Breast epithelium (tissue), 4 donors: ENCODE data around the gene IGF1R. TPM values are rescaled to one million over a fixed set of nuclear protein-coding genes. Genes with fewer than 3 reads are reported as not detected.
A peak's percentile ranks its signal among the peaks of the same experiment; 100 is the strongest.

Experiments
- DNase-seq, 2 donors: peaks; one replicate each; pipeline ENCODE4 v3.0.0-alpha.2; 2019; ENCODE audit warnings: low spot score in 2 of 2
- H3K27ac ChIP-seq, 2 donors: fragments of 200-600 bp; sonication (generic) in 1 of 2; one replicate each; pipeline ENCODE4 v1.5.1; 2016 to 2019; ENCODE audit warnings: mild to moderate bottlenecking in 1 of 2
- H3K27me3 ChIP-seq, 2 donors: fragments of 200-600 bp; sonication (generic) in 1 of 2; one replicate each; pipeline versions ENCODE4 v1.5.1 to v1.6.0; 2017 to 2019; ENCODE audit warnings: control low read depth in 1 of 2, mild to moderate bottlenecking in 1 of 2
- H3K36me3 ChIP-seq: fragments of 200-600 bp; one replicate; pipeline ENCODE4 v1.5.1; 2019
- H3K4me1 ChIP-seq, 2 donors: fragments of 200-600 bp; sonication (generic); one replicate each; pipeline ENCODE4 v1.5.1; 2016 to 2019; ENCODE audit warnings: control low read depth in 1 of 2
- H3K4me3 ChIP-seq, 3 donors: fragments of 200-600 bp; sonication (generic); 1 replicate in 2 of 3; 2 replicates in 1 of 3; pipeline ENCODE4 v1.5.1; 2016 to 2019; ENCODE audit warnings: mild to moderate bottlenecking in 3 of 3, moderate library complexity in 2 of 3
- H3K9me3 ChIP-seq, 2 donors: fragments of 200-600 bp; sonication (generic) in 1 of 2; one replicate each; pipeline ENCODE4 v1.5.1; 2016 to 2019; ENCODE audit warnings: control low read depth in 1 of 2
- CTCF ChIP-seq, 3 donors: fragments of 450-650 bp; IDR thresholded peaks; one replicate each; pipeline ENCODE4 v1.5.1; 2016 to 2017; ENCODE audit warnings: antibody characterized with exemption in 3 of 3, mild to moderate bottlenecking in 3 of 3, moderate library complexity in 3 of 3
- POLR2A ChIP-seq: fragments of 450-650 bp; IDR thresholded peaks from one replicate; pipeline ENCODE4 v1.6.1; 2016; ENCODE audit warnings: antibody characterized with exemption, mild to moderate bottlenecking, moderate library complexity
- POLR2AphosphoS5 ChIP-seq, 3 donors: sonication (generic); formaldehyde crosslinking; IDR thresholded peaks; one replicate each; pipeline ENCODE4 v1.6.1; 2017; ENCODE audit warnings: antibody characterized with exemption in 3 of 3
- intact Hi-C: fragments of 100-400 bp; cut with DNase I; formaldehyde crosslinking; loops from one replicate; pipeline ENCODE4 v1.15.1; 2023; ENCODE audit warnings: low total_unique reads
- total RNA-seq, 3 donors: library from RNA; depleted of rRNA; stranded (reverse); fragments of >200 nt; gene quantifications; one replicate each; pipeline ENCODE4 v1.1.0, GENCODE V29; 2016

IGF1R gene
- total RNA-seq, 3 donors from 2014 or later, result 61.8 to 146 (median 103) TPM

GRCh38 chr15:98720031-98720430, 71.7 kb downstream of the IGF1R start:
- no peak for DNase-seq
- Histone ChIP-seq H3K27me3 (no peaks in the 10 kb centered on the region), H3K9me3 (no peaks in the 10 kb centered on the region), H3K36me3 (no peaks in the 10 kb centered on the region), H3K4me1 (peaks cover 5 to 29% of the 10 kb centered on the region in 2 donors), H3K27ac (peak overlapping the region in 1 of 2 donors; percentile 71), H3K4me3 (no peak overlapping the region)
- TF ChIP-seq CTCF (IDR thresholded peaks at IDR 0.05), result no peak
- no peak for TF ChIP-seq POLR2AphosphoS5 (IDR thresholded peaks at IDR 0.05)
- no peak for TF ChIP-seq POLR2A
- intact Hi-C loops, result loop anchor here (5.0 kb wide), 1 partner anchor 47 kb away; no protein-coding TSS in a partner anchor

- intact Hi-C loops, result loop anchor here (5.0 kb wide), 1 partner anchor 46 kb away; no protein-coding TSS in a partner anchor
- no peak for DNase-seq
- no peak for TF ChIP-seq POLR2A
- TF ChIP-seq CTCF (IDR thresholded peaks at IDR 0.05), result no peak
- no peak for TF ChIP-seq POLR2AphosphoS5 (IDR thresholded peaks at IDR 0.05)
- Histone ChIP-seq H3K9me3 (no peaks in the 10 kb centered on the region), H3K4me1 (peaks cover 3 to 21% of the 10 kb centered on the region in 2 donors), H3K27me3 (no peaks in the 10 kb centered on the region), H3K36me3 (no peaks in the 10 kb centered on the region), H3K4me3 (no peak overlapping the region), H3K27ac (peak overlapping the region in 1 of 2 donors; percentile 6)
Measured at GRCh38 chr15:98720577-98721565, 72.5 kb downstream of the IGF1R start.

- H3K9me3 ChIP-seq, result no peaks in the 10 kb centered on the region
- H3K36me3 ChIP-seq, result no peaks in the 10 kb centered on the region
- peak overlapping the region; percentile 14 to 51 for H3K27ac ChIP-seq
- H3K4me1 ChIP-seq, result peaks cover 0 to 26% of the 10 kb centered on the region in 2 donors
- no peaks in the 10 kb centered on the region for H3K27me3 ChIP-seq
- intact Hi-C loops, result loop anchor here (5.0 kb wide), 1 partner anchor 45 kb away; no protein-coding TSS in a partner anchor
- no peak for DNase-seq
- TF ChIP-seq POLR2AphosphoS5 (IDR thresholded peaks at IDR 0.05) (no peak), CTCF (IDR thresholded peaks at IDR 0.05) (no peak), POLR2A (no peak)
- H3K4me3 ChIP-seq, result no peak overlapping the region
Measured at GRCh38 chr15:98722209-98722608, 73.9 kb downstream of the IGF1R start.

- peaks cover 0 to 28% of the 10 kb centered on the region in 2 donors for H3K4me1 ChIP-seq
- no peak overlapping the region for H3K4me3 ChIP-seq
- peak overlapping the region; percentile 14 to 51 for H3K27ac ChIP-seq
- H3K9me3 ChIP-seq, result no peaks in the 10 kb centered on the region
- TF ChIP-seq CTCF (IDR thresholded peaks at IDR 0.05) (no peak), POLR2AphosphoS5 (IDR thresholded peaks at IDR 0.05) (no peak), POLR2A (no peak)
- no peaks in the 10 kb centered on the region for H3K27me3 ChIP-seq
- intact Hi-C loops, result loop anchor here (5.0 kb wide), 1 partner anchor 45 kb away; no protein-coding TSS in a partner anchor
- no peak for DNase-seq
- no peaks in the 10 kb centered on the region for H3K36me3 ChIP-seq
Measured at GRCh38 chr15:98722645-98723044, 74.3 kb downstream of the IGF1R start.

- H3K27me3 ChIP-seq, result no peaks in the 10 kb centered on the region
- TF ChIP-seq POLR2A, result no peak
- TF ChIP-seq CTCF (IDR thresholded peaks at IDR 0.05), result no peak
- TF ChIP-seq POLR2AphosphoS5 (IDR thresholded peaks at IDR 0.05), result no peak
- intact Hi-C loops, result loop anchor here (5.0 kb wide), 1 partner anchor 44 kb away; no protein-coding TSS in a partner anchor
- H3K4me1 ChIP-seq, result peaks cover 2 to 26% of the 10 kb centered on the region in 2 donors
- H3K9me3 ChIP-seq, result no peaks in the 10 kb centered on the region
- H3K4me3 ChIP-seq, result no peak overlapping the region
- no peaks in the 10 kb centered on the region for H3K36me3 ChIP-seq
- H3K27ac ChIP-seq, result no peak overlapping the region
- DNase-seq, result no peak
Measured at GRCh38 chr15:98723195-98723594, 74.9 kb downstream of the IGF1R start.
